HEK293 (cell line): ENCODE results near the gene CXCL5.

Source experiments
- CTCF ChIA-PET: fragments of 350-600 bp; formaldehyde crosslinking; extraction: SDS; loops from one replicate; lab custom pipeline; 2021; ENCODE audit warnings: antibody characterized with exemption; lab: Yijun Ruan, JAX
- POLR2A ChIA-PET: fragments of 300-600 bp; formaldehyde crosslinking; extraction: SDS; loops from one replicate; lab custom pipeline; 2020; ENCODE audit warnings: antibody characterized with exemption, inconsistent platforms; lab: Yijun Ruan, JAX
- H3K27ac ChIP-seq: fragments of 200-500 bp; sonication (Bioruptor generic); 2 replicates; pipeline ENCODE4 v1.5.1; 2014; ENCODE audit warnings: low read depth, low read length, control low read depth, inconsistent platforms; ENCODE audit errors: extremely low read depth
- H3K36me3 ChIP-seq, 2 experiments: fragments of 200-500 bp in 1 of 2; sonication (Bioruptor generic) in 1 of 2; 1 replicate in 1 of 2; 2 replicates in 1 of 2; pipeline ENCODE4 v1.5.1; 2014 to 2017; ENCODE audit warnings: inconsistent platforms in 2 of 2, low read length in 2 of 2; ENCODE audit not compliant: control insufficient read depth in 2 of 2, insufficient read depth in 1 of 2
- H3K4me1 ChIP-seq: fragments of 200-500 bp; sonication (Bioruptor generic); 2 replicates; pipeline ENCODE4 v1.5.1; 2014; ENCODE audit warnings: mild to moderate bottlenecking, low read length, inconsistent platforms; ENCODE audit not compliant: control insufficient read depth, insufficient read depth
- H3K4me3 ChIP-seq: 2 replicates; pipeline ENCODE4 v1.5.1; 2011; ENCODE audit warnings: low read depth, mild to moderate bottlenecking, control low read depth, low read length, moderate library complexity
- H3K9me3 ChIP-seq: fragments of 200-500 bp; sonication (Bioruptor generic); 2 replicates; pipeline ENCODE4 v1.5.1; 2014; ENCODE audit warnings: low read depth, low read length, inconsistent platforms; ENCODE audit not compliant: control insufficient read depth, insufficient read depth
- FEZF1 ChIP-seq: fragments of 450-650 bp; formaldehyde crosslinking; IDR thresholded peaks from 2 replicates; pipeline ENCODE4 v1.5.1; 2016; ENCODE audit warnings: missing biosample characterization, missing genetic modification characterization
- MEIS1 ChIP-seq: sonication (generic); formaldehyde crosslinking; IDR thresholded peaks from 2 replicates; pipeline ENCODE4 v1.8.1; 2022; ENCODE audit warnings: missing genetic modification reagents, mild to moderate bottlenecking, borderline replicate concordance
- OSR2 ChIP-seq: fragments of 450-650 bp; formaldehyde crosslinking; IDR thresholded peaks from 2 replicates; pipeline ENCODE4 v1.5.1; 2016; ENCODE audit warnings: missing biosample characterization, missing genetic modification characterization
- SALL2 ChIP-seq: fragments of 450-650 bp; formaldehyde crosslinking; IDR thresholded peaks from 2 replicates; pipeline ENCODE4 v1.5.0; 2017; ENCODE audit warnings: missing biosample characterization, mild to moderate bottlenecking, missing genetic modification characterization, borderline replicate concordance
- SCRT1 ChIP-seq: fragments of 450-650 bp; formaldehyde crosslinking; IDR thresholded peaks from 2 replicates; pipeline ENCODE4 v1.5.1; 2016; ENCODE audit warnings: missing biosample characterization, missing genetic modification characterization, borderline replicate concordance
- SP7 ChIP-seq: fragments of 450-650 bp; formaldehyde crosslinking; IDR thresholded peaks from 2 replicates; pipeline ENCODE4 v1.5.1; 2016; ENCODE audit warnings: missing biosample characterization, missing genetic modification characterization
- ZNF16 ChIP-seq: fragments of 450-650 bp; formaldehyde crosslinking; IDR thresholded peaks from 2 replicates; pipeline ENCODE4 v1.5.1; 2016; ENCODE audit warnings: low read depth, missing biosample characterization, missing genetic modification characterization
- ZNF24 ChIP-seq: fragments of 450-650 bp; formaldehyde crosslinking; IDR thresholded peaks from 2 replicates; pipeline ENCODE4 v1.5.1; 2016; ENCODE audit warnings: missing biosample characterization, missing genetic modification characterization
- ZNF391 ChIP-seq: fragments of 450-650 bp; formaldehyde crosslinking; IDR thresholded peaks from 2 replicates; pipeline ENCODE4 v1.5.1; 2016; ENCODE audit warnings: low read depth, missing biosample characterization, missing genetic modification characterization, borderline replicate concordance
- ZNF449 ChIP-seq: fragments of 450-650 bp; formaldehyde crosslinking; IDR thresholded peaks from 2 replicates; pipeline ENCODE4 v1.5.1; 2017; ENCODE audit warnings: missing biosample characterization, mild to moderate bottlenecking, missing genetic modification characterization, moderate library complexity
- ZNF501 ChIP-seq: fragments of 450-650 bp; formaldehyde crosslinking; IDR thresholded peaks from 2 replicates; pipeline ENCODE4 v1.5.1; 2016; ENCODE audit warnings: missing biosample characterization, missing genetic modification characterization
- ZNF555 ChIP-seq: fragments of 450-650 bp; formaldehyde crosslinking; conservative IDR thresholded peaks from 2 replicates; pipeline ENCODE4 v1.5.1; 2017; ENCODE audit warnings: missing biosample characterization, mild to moderate bottlenecking, missing genetic modification characterization, inconsistent platforms
- ZNF670 ChIP-seq: fragments of 450-650 bp; formaldehyde crosslinking; IDR thresholded peaks from 2 replicates; pipeline ENCODE4 v1.5.1; 2016; ENCODE audit warnings: missing biosample characterization, missing genetic modification characterization, low read depth
- ZNF677 ChIP-seq: fragments of 450-650 bp; IDR thresholded peaks from 2 replicates; pipeline ENCODE4 v1.5.0; 2018; ENCODE audit warnings: missing biosample characterization, mild to moderate bottlenecking, missing genetic modification characterization, moderate library complexity
- ZNF785 ChIP-seq: fragments of 450-650 bp; formaldehyde crosslinking; IDR thresholded peaks from 2 replicates; pipeline ENCODE4 v1.5.1; 2016; ENCODE audit warnings: missing biosample characterization, missing genetic modification characterization
- TF ChIP-seq, protein P1 (sequence below): fragments of 450-650 bp; formaldehyde crosslinking; IDR thresholded peaks from 2 replicates; pipeline ENCODE4 v1.5.1; 2016; ENCODE audit warnings: missing biosample characterization, missing genetic modification characterization
- TF ChIP-seq, protein P2 (sequence below): fragments of 450-650 bp; formaldehyde crosslinking; IDR thresholded peaks from 2 replicates; pipeline ENCODE4 v1.5.1; 2016; ENCODE audit warnings: missing biosample characterization, missing genetic modification characterization
- TF ChIP-seq, protein P3 (sequence below): fragments of 450-650 bp; IDR thresholded peaks from 2 replicates; pipeline ENCODE4 v1.5.1; 2018; ENCODE audit warnings: missing biosample characterization, mild to moderate bottlenecking, missing genetic modification characterization

CXCL5 gene

GRCh38 chr4:73985528-73985852 is 13.0 kb downstream of the CXCL5 start:
- H3K36me3 ChIP-seq: no peaks in the 10 kb centered on the region
- H3K4me1 ChIP-seq: peaks cover 7% of the 10 kb centered on the region
- H3K4me3 ChIP-seq: no peak overlapping the region
- ChIA-PET POLR2A (no interaction called here), CTCF (no interaction called here)
- H3K27ac ChIP-seq: no peak overlapping the region
- TF ChIP-seq ZNF670 (tag by site-specific recombination) (no peak), SALL2 (tag by site-specific recombination) (no peak), ZNF24 (tag by site-specific recombination) (0 out of 2 replicates have a peak, but pooled peaks have one; percentile 26), ZNF391 (no peak), SP7 (tag by site-specific recombination) (peak; percentile 96), ZNF501 (tag by site-specific recombination) (no peak), OSR2 (tag by site-specific recombination) (peak; percentile 44; the same call in 1 of the 2 replicates), ZNF555 (no peak), ZNF785 (tag by site-specific recombination) (no peak), ZNF449 (tag by site-specific recombination) (no peak), FEZF1 (tag by site-specific recombination) (no peak), SCRT1 (tag by site-specific recombination) (no peak), ZNF677 (tag by site-specific recombination) (peak; percentile 76), ZNF16 (tag by site-specific recombination) (no peak), MEIS1 (CRISPR knock-in tag) (no peak)
- TF ChIP-seq, protein P1, sequence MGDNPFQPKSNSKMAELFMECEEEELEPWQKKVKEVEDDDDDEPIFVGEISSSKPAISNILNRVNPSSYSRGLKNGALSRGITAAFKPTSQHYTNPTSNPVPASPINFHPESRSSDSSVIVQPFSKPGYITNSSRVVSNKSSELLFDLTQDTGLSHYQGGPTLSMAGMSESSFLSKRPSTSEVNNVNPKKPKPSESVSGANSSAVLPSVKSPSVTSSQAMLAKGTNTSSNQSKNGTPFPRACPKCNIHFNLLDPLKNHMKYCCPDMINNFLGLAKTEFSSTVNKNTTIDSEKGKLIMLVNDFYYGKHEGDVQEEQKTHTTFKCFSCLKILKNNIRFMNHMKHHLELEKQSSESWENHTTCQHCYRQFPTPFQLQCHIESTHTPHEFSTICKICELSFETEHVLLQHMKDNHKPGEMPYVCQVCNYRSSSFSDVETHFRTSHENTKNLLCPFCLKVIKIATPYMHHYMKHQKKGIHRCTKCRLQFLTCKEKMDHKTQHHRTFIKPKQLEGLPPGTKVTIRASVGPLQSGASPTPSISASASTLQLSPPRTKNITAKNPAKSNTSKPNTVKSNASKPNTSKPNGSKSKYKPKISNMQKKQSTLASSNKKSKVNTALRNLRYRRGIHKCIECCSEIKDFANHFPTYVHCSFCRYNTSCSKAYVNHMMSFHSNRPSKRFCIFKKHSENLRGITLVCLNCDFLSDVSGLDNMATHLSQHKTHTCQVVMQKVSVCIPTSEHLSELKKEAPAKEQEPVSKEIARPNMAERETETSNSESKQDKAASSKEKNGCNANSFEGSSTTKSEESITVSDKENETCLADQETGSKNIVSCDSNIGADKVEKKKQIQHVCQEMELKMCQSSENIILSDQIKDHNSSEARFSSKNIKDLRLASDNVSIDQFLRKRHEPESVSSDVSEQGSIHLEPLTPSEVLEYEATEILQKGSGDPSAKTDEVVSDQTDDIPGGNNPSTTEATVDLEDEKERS (tag by site-specific recombination): no peak
- TF ChIP-seq, protein P2, sequence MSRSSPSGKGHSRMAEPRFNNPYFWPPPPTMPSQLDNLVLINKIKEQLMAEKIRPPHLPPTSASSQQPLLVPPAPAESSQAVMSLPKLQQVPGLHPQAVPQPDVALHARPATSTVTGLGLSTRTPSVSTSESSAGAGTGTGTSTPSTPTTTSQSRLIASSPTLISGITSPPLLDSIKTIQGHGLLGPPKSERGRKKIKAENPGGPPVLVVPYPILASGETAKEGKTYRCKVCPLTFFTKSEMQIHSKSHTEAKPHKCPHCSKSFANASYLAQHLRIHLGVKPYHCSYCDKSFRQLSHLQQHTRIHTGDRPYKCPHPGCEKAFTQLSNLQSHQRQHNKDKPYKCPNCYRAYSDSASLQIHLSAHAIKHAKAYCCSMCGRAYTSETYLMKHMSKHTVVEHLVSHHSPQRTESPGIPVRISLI (tag by site-specific recombination): no peak
- TF ChIP-seq, protein P3, sequence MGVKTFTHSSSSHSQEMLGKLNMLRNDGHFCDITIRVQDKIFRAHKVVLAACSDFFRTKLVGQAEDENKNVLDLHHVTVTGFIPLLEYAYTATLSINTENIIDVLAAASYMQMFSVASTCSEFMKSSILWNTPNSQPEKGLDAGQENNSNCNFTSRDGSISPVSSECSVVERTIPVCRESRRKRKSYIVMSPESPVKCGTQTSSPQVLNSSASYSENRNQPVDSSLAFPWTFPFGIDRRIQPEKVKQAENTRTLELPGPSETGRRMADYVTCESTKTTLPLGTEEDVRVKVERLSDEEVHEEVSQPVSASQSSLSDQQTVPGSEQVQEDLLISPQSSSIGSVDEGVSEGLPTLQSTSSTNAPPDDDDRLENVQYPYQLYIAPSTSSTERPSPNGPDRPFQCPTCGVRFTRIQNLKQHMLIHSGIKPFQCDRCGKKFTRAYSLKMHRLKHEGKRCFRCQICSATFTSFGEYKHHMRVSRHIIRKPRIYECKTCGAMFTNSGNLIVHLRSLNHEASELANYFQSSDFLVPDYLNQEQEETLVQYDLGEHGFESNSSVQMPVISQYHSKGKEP (tag by site-specific recombination): peak; percentile 67
- TF ChIP-seq, all 188 proteins: peak for 5
- H3K9me3 ChIP-seq: no peaks in the 10 kb centered on the region
